Pancreas (tissue), 10 donors: ENCODE data around the gene PCARE. TPM values are rescaled to one million over a fixed set of nuclear protein-coding genes. Genes with fewer than 3 reads are reported as not detected.

ENCODE experiments used
- ATAC-seq, 4 donors: fragments of 200-7000 bp; cut with Tn5 transposase; one replicate each; pipeline versions ENCODE4 v1.8.0 to v1.9.1; 2020; ENCODE audit warnings: mild to moderate bottlenecking in 4 of 4, moderate library complexity in 4 of 4
- DNase-seq, 6 donors: peaks; one replicate each; pipeline ENCODE4 v3.0.0-alpha.2; 2020
- FAIRE-seq: peaks from 2 replicates; lab custom pipeline; 2012; peaks lifted over from hg19 to GRCh38; lab: Jason Lieb, UNC
- H3K27ac ChIP-seq, 4 donors: fragments of 200-600 bp; sonication (generic); 1 replicate in 3 of 4; 2 replicates in 1 of 4; pipeline versions ENCODE4 v1.5.0 to v1.8.0; 2020
- H3K27me3 ChIP-seq, 4 donors: fragments of 200-600 bp; one replicate each; pipeline ENCODE4 v1.8.0; 2021
- H3K36me3 ChIP-seq, 3 donors: fragments of 200-600 bp; sonication (generic) in 1 of 3; one replicate each; pipeline versions ENCODE4 v1.5.0 to v1.8.0; 2020 to 2021
- H3K4me1 ChIP-seq, 3 donors: fragments of 200-600 bp; one replicate each; pipeline ENCODE4 v1.8.0; 2021
- H3K4me3 ChIP-seq, 4 donors: fragments of 200-600 bp; sonication (generic) in 2 of 4; one replicate each; pipeline versions ENCODE4 v1.5.0 to v1.8.0; 2020 to 2021
- H3K9me3 ChIP-seq, 4 donors: fragments of 200-600 bp; one replicate each; pipeline ENCODE4 v1.8.0; 2021
- WGBS, 2 donors: extraction: QIAGEN DNeasy Blood & Tissue Kit; methylation state at CpG; one replicate each; pipeline ENCODE4 v1.1.7; 2013; 5-methylcytosine and 5-hydroxymethylcytosine counted together
- intact Hi-C, 3 donors: fragments of 100-400 bp; cut with DNase I; formaldehyde crosslinking; loops; one replicate each; pipeline versions ENCODE4 v1.11.1 to v1.14.2; 2022
- polyA plus RNA-seq, 2 donors: library from polyadenylated mRNA; stranded (reverse); fragments of 200-250 nt; gene quantifications; one replicate each; pipeline ENCODE4 v1.2.3, GENCODE V29; 2013
- total RNA-seq, 6 donors: library from RNA; stranded (reverse); fragmentation: NEBNext Ultra II Directional in 4 of 6; extraction: Animal tissue kit (Norgen Biotek cat#: 25700) in 4 of 6; gene quantifications; one replicate each; pipeline versions ENCODE4 v1.2.1 to v1.2.4, GENCODE V29; 2021 to 2023
- TF ChIP-seq, protein P1 (sequence below), 4 donors: fragments of 200-600 bp; sonication (generic) in 3 of 4; IDR thresholded peaks; one replicate each; pipeline versions ENCODE4 v1.5.0 to v1.8.0; 2021; ENCODE audit warnings: antibody characterized with exemption in 4 of 4
- donor health status: healthy with polysubstance abuse.
- donor health status: DM: no; HTN: no; CAD: no; lungs with moderate emphysema.
- donor health status: DM: no; HTN: no; CAD: no.
- donor health status: control.
- donor health status: control.
- donor health status: Bipolar disorder and iron deficiency.
- donor health status: DM: yes; HTN: yes; CAD: no.
- donor health status: DM: no; HTN: no; CAD: no.
- donor health status: DM: no; HTN: no; CAD: no.
- donor health status: DM: yes; HTN: yes; CAD: no.

Gene PCARE
- total and polyA plus RNA-seq, 8 donors, result 0.03 to 0.05 (median 0.04) TPM; not detected in 5

DNA sequence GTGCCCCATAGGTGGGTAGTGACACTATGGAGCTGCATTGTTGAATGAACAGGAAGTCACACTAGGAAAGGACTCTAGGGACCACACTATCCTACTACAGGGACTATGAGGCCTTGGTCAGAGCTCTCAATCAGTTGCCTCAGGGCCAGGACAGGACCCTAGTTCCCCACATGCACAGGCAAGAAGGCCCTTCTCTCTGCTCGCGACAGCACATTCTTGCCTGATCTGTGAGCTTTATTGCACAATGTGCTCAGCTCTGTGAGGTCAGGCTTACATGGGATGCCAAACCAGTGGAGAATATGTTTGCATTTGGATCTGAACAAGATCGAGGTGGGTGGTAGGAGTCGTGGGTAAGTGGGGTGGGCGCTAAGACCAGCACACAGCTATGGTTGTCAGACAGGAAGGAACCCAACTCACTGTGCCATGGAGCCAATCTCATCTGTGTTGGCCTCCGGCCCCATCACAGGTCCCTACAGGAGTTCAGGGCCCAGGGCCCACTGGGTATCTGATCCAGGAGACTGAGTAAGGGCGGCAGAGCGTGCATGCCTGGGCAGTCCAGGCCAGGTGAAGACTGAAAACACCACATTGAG is 8.0 kb downstream of the PCARE start:
- DNase-seq, result no peak
- no peaks in the 10 kb centered on the region for H3K36me3 ChIP-seq

DNA sequence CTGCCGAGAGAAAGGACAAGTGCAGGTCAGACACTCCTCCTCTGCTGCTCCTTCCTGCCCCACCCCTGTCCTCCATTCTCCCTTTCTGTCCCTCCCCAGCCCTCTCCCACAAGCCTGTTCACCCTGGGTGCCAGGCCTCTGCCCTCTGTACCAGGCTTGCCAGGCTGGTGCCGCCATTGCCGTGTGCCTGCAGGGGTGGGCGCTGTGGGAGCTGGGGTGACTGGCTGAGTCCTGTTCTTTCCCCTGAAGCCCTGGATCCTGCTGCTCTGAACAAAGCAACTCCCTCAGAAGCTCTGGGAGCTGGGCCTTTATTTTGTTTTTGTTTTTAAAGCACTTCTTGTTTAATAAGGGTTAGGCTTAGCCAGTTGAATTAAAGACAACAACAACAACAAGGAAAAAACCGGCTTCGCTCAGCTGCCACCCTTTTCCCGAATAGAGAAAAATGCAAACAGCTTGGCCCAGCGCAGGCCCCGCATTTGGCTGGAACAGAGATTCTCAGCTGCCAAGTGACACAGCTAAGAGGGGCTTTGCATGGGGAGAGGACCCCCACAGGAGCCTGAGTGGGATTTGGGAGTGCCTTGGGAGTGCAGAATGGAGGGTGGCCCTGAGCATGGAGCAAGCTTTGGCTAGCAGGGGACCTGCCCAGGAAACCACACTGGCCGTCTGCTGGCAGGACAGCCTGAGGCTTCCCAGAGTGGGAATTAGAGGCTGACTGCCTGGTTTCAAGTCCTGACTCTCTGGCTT is 9.1 kb downstream of the PCARE start:
- intact Hi-C loops, result no loop called here
- Histone ChIP-seq H3K36me3 (no peaks in the 10 kb centered on the region), H3K4me3 (no peak overlapping the region), H3K27ac (no peak overlapping the region), H3K9me3 (no peaks in the 10 kb centered on the region), H3K4me1 (peaks cover 0 to 13% (median 5%) of the 10 kb centered on the region in 3 donors), H3K27me3 (no peaks in the 10 kb centered on the region)
- TF ChIP-seq, protein P1, sequence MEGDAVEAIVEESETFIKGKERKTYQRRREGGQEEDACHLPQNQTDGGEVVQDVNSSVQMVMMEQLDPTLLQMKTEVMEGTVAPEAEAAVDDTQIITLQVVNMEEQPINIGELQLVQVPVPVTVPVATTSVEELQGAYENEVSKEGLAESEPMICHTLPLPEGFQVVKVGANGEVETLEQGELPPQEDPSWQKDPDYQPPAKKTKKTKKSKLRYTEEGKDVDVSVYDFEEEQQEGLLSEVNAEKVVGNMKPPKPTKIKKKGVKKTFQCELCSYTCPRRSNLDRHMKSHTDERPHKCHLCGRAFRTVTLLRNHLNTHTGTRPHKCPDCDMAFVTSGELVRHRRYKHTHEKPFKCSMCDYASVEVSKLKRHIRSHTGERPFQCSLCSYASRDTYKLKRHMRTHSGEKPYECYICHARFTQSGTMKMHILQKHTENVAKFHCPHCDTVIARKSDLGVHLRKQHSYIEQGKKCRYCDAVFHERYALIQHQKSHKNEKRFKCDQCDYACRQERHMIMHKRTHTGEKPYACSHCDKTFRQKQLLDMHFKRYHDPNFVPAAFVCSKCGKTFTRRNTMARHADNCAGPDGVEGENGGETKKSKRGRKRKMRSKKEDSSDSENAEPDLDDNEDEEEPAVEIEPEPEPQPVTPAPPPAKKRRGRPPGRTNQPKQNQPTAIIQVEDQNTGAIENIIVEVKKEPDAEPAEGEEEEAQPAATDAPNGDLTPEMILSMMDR (IDR thresholded peaks at IDR 0.05), result no peak
- no peak for FAIRE-seq
- no peak for DNase-seq
- WGBS, 2 donors, result 86 to 88% methylated on average over 10 of the region's 10 CpGs
- ATAC-seq, result peak in 1 of 4 donors; percentile 17

More for the DNA sequence above, 8.0 kb downstream of the PCARE start:
- Histone ChIP-seq H3K27ac (no peak overlapping the region), H3K4me3 (no peak overlapping the region), H3K9me3 (no peaks in the 10 kb centered on the region), H3K27me3 (no peaks in the 10 kb centered on the region), H3K4me1 (peaks cover 0 to 13% (median 5%) of the 10 kb centered on the region in 3 donors)
- intact Hi-C loops, result no loop called here
- TF ChIP-seq, protein P1 (IDR thresholded peaks at IDR 0.05), result no peak
- WGBS, 2 donors, result 82 to 89% methylated on average over 8 of the region's 8 CpGs
- ATAC-seq (peak in 3 of 4 donors; percentile 16 to 52 (median 21)), FAIRE-seq (no peak)

DNA sequence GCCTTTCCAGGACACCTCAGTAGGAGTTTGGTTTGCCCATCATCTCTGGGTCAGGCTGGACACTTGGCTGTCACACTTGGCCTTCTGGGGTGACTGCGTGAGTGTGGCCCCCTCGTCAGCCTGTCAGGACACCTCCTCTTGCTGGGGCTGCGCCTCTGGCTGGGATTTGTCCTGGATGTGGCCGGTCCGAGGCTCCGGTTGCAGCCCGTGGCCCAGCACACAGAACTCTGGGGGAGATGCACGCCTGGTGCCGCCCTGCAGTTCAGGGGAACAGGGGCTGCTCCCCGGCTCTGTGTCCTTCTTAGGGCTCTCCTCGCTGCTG is 9.6 kb downstream of the PCARE start:
- Histone ChIP-seq H3K4me1 (peaks cover 0 to 13% (median 5%) of the 10 kb centered on the region in 3 donors), H3K9me3 (no peaks in the 10 kb centered on the region), H3K27me3 (no peaks in the 10 kb centered on the region), H3K4me3 (no peak overlapping the region), H3K27ac (no peak overlapping the region), H3K36me3 (no peaks in the 10 kb centered on the region)
- ATAC-seq (no peak), FAIRE-seq (no peak), DNase-seq (no peak)
- WGBS, 2 donors, result 77 to 88% methylated on average over 11 of the region's 11 CpGs
- intact Hi-C loops, result no loop called here
- TF ChIP-seq, protein P1 (IDR thresholded peaks at IDR 0.05), result no peak

DNA sequence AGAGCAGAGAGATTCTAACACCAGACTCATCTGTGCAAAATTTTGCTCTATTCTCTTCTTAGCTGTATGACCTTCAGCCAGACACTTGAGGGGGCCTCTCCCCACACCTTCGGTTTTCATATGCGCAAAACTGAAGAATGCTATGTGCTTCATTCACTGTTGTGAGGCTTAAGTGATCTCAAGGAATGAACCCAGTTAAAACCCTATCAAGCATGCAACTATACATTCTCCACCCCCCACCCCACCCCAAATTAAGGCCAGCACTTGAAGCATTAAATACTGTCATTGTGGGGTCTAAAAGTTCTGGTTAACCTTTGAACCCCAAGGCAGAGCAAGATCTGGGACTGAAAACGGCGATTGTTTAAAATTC is 10.0 kb downstream of the PCARE start:
- TF ChIP-seq, protein P1 (IDR thresholded peaks at IDR 0.05), result no peak
- H3K4me3 ChIP-seq, result no peak overlapping the region
- no peaks in the 10 kb centered on the region for H3K9me3 ChIP-seq
- H3K4me1 ChIP-seq, result peaks cover 0 to 13% (median 5%) of the 10 kb centered on the region in 3 donors
- H3K27ac ChIP-seq, result no peak overlapping the region
- ATAC-seq (no peak), DNase-seq (no peak), FAIRE-seq (no peak)
- no peaks in the 10 kb centered on the region for H3K36me3 ChIP-seq
- H3K27me3 ChIP-seq, result no peaks in the 10 kb centered on the region
- intact Hi-C loops, result no loop called here
- 88 to 94% methylated on average over 4 of the region's 4 CpGs for WGBS, 2 donors
